GM18519 (cell line): ENCODE results near the gene SYNJ2.

ENCODE experiments used
- ATAC-seq: cut with Tn5 transposase; IDR thresholded peaks from one replicate; pipeline ENCODE4 v1.9.1; 2021; ENCODE audit warnings: mild to moderate bottlenecking, moderate library complexity; ENCODE audit not compliant: unreplicated experiment, low FRiP score

The SYNJ2 gene

GRCh38 chr6:157980288-157981131 is 1.2 kb upstream of the SYNJ2 start:
- no peak for ATAC-seq

- peak; percentile 6 for ATAC-seq
Observed at GRCh38 chr6:157981132-157981394, 600 bp upstream of the SYNJ2 start.

- ATAC-seq, result peak; percentile 20
Observed at GRCh38 chr6:157982102-157982562, 469 bp downstream of the SYNJ2 start.

GRCh38 chr6:157982563-157983405 is 1.1 kb downstream of the SYNJ2 start:
- no peak for ATAC-seq

- ATAC-seq, result no peak
Observed at GRCh38 chr6:157983406-157984119, 1.9 kb downstream of the SYNJ2 start.

GRCh38 chr6:157984128-157984527 is 2.5 kb downstream of the SYNJ2 start:
- ATAC-seq, result no peak

GRCh38 chr6:157984686-157985225 is 3.1 kb downstream of the SYNJ2 start:
- ATAC-seq, result no peak

GRCh38 chr6:157985378-157986155 is 3.9 kb downstream of the SYNJ2 start:
- no peak for ATAC-seq

GRCh38 chr6:157987788-157988699 is 6.4 kb downstream of the SYNJ2 start:
- no peak for ATAC-seq

GRCh38 chr6:157988700-157989063 is 7.0 kb downstream of the SYNJ2 start:
- ATAC-seq, result no peak

GRCh38 chr6:157989541-157990289 is 8.1 kb downstream of the SYNJ2 start:
- ATAC-seq, result no peak

- ATAC-seq, result no peak
Observed at GRCh38 chr6:157990321-157991066, 8.8 kb downstream of the SYNJ2 start.

- ATAC-seq, result no peak
Observed at GRCh38 chr6:157991067-157991432, 9.4 kb downstream of the SYNJ2 start.

GRCh38 chr6:157993076-157993475 is 11.4 kb downstream of the SYNJ2 start:
- no peak for ATAC-seq

- ATAC-seq, result no peak
Observed at GRCh38 chr6:157994125-157994795, 12.6 kb downstream of the SYNJ2 start.

GRCh38 chr6:157995458-157995857 is 13.8 kb downstream of the SYNJ2 start:
- no peak for ATAC-seq

- no peak for ATAC-seq
Observed at GRCh38 chr6:157996201-157996712, 14.6 kb downstream of the SYNJ2 start.
